GM15510 (cell line): ENCODE results near the gene WDR5.

ENCODE experiments used
- POLR2A ChIP-seq: IDR thresholded peaks from 3 replicates; pipeline ENCODE4 v1.6.1; 2011; ENCODE audit warnings: borderline replicate concordance; ENCODE audit not compliant: insufficient read length; ENCODE audit errors: extremely low read depth

Gene WDR5

DNA sequence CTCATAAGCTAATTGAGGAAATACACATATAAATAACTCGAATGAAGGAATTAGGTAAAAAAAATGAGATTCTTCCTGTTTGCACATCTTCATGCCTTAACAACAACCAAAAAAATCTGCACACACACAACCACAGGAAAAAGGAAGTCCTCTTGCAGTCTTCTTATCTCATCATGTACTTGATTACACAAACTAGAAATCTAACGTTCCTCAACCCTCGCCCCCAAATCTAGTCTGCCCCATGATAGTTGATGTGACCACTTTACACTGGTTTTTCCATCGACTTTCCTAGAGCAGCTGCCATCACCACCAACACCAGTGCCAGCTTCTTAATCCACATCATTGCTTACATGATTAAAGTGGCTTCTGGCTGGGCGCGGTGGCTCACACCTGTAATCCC lies 59.7 kb downstream of the WDR5 start:
- no peak for TF ChIP-seq POLR2A

DNA sequence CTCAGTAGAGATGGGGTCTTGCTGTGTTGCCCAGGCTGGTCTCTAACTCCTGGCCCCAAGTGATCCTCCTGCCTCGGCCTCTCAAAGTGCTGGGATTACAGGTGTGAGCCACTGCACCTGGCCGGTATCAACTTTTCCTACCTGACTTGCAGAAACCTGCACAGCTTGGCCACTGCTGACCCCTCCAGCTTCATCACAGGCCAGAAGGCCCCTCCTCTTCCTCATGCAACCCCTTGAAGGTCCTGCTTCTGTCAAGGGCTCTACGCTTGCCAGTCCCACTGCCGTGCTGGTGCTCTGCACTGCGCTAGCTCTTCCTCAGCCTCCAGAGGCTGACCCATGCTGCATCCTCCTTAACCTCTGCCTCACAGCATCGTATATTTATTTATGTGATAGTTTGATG lies 61.0 kb downstream of the WDR5 start:
- no peak for TF ChIP-seq POLR2A

DNA sequence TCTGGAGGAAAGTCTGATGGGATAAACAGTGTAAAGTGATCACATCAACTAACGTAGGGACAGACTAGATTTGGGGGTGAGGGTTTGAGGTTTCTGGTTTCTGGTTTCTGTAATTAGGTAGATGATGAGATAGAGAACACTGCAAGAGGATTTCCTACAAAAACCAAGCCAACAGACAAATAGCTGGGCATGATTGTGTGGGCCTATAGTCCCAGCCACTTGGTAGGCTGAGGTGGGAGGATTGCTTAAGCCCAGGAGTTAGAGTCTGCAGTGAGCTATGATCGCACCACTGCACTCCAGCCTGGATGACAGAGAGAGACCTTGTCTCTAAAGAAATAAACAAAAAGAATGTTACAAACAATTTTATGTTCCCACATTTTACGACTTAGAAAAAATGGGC lies 62.9 kb downstream of the WDR5 start:
- no peak for TF ChIP-seq POLR2A

DNA sequence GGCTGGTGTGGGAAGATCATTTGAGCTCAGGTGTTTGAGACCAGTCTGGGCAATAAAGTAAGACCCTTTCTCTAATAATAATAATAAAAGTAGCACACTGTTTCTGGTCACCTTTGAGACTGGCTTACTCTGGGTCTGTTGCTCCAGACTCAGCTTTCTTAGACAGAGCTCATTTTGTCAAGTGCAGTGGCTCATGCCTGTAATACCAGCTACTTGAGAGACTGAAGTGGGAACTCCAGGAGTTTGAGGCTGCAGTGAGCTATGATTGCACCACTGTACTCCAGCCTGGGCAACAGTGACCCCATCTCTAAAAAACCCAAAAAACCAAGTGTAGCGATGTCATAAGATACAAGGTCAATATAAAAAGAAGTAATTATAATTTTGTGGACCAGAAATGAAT lies 64.8 kb downstream of the WDR5 start:
- no peak for TF ChIP-seq POLR2A

DNA sequence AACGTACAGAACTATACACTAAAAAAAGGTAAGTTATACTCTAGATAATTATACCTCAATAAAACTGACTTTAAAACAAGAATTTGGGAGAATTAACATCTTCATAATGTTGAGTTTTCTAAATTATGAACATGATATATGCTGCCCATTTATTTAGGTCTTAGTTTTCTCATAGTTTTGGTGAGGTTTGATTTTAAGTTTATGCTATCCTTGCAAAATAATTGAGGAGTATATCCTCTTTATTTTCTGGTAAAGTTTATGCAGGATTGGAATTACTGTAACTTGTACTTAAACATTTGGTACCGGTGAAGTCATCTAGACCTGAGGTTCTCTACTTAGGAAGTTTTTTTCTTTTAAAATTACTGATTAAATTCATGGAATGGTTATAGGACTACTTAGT lies 67.3 kb downstream of the WDR5 start:
- no peak for TF ChIP-seq POLR2A

DNA sequence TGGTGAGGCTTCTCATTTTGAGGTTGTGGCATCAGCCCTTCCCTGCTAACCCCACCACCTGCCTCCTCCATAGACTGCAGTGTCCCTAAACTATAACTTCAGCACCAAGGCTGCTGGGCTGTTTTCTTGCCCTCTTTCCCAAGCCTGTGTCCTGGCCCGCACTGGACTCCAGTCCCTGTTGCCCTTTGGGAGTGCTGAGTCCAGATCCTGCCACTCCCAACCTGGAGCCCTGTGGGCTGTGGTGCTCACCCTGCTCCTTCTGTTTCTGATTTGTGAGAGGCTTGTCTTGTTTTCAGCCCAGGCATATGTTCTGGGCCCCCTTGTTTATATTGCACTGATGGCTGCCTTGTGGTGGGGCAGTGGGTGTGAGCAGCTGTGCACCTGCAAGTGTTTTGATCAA lies 68.2 kb downstream of the WDR5 start:
- no peak for TF ChIP-seq POLR2A

DNA sequence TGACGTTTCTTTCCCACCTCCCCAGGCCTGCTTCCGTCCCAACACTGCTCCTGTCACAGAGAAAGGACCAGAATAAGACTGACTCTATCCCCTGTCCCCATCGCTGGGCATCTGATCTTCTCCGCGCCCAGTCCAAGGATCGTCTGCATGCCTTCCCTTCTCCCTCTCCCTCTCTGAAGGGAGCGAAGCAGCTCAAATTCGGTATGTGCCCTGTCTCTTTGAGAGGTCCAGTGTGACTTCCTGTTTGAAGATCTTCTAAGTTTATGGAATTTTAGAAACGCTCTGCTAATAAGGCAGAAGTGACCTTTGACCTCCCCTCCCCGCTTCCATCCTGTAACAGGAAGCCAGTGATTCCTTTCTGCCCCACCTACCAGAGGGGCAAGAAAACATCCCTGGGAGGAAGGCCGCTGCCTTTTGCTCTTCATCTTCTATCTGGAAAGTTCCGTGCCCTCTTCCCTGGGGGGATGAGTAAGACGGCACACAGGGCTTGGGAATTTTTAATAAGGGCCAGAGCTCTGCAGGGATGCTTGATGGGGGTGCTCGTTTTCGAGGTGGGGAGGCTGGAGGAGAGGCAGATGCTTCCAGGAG lies 69.2 kb downstream of the WDR5 start:
- TF ChIP-seq POLR2A, result no peak

DNA sequence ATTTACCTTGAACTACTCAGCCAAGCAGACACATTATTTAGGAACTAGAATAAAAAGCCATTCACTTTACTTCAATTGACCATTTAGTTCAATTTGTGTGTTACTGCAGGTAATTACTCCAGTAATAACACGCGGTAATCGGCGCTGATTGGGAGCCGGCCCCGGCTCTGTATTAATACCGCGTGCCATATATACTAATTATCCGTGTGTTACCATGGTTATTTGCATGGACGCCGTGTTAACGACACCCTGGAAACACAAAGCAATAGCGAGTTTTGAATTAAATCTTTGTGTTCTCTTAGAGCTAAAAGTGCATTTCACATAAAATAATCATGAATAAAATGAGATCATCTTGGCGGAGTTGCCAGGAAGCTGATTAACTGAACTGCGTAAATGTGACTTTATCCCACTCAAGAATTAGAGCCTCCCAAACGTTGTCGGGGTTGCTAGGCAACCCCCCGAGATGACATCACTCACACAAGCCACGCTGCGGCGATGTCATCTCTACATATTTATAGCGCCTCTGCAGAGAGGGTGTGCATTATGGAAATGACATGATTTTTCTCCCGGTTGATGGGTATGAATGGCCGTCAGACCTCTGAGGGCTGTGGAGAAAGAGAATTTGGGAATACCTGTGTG lies 69.9 kb downstream of the WDR5 start:
- TF ChIP-seq POLR2A, result no peak

DNA sequence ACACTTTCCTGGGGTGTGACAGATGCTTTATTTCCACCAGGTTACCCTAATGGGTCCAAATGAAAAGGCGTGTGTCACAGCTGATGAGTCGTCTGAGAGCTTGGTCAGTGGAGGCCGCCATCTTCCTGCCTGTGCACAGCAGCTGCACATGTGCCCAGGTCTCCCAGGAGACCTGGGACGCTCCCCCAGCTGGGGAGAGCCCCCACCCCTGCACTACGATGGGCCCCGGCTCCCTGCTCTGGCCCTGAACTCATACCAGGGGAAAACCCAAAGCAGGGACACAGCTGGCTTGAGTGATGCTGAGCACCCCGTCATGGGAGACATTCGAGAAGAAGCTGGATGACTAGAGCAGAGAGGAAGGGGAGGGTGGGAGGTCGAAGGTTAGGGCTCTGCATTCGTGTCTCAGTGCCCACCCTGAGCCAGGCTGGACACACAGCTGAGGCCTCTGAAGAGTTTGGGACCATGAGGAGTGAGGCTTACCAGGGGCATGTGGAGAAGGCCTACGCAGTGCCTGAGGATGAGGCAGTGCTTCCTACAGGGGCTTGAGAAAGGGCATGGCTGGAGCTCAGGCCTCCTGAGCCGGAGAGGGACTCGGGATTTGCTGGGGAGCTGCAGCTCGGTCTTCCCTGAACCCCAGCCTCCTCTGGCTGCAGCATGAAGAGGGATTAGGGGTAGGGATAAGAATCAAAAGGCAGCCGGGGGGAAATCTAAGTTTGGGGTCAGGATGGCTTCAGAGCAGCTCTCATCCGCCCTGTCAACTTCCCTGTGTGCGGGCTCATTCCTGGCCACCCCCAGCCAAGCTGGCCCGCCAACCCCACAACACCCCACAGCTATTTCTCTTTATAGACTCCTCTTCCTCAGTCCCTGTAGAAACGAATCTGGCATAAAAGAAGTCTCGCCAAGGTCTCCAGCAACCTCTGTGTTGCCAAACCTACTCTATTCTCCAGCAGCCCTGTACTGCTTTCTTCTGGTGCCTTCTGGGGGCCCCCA lies 70.7 kb downstream of the WDR5 start:
- TF ChIP-seq POLR2A, result no peak

DNA sequence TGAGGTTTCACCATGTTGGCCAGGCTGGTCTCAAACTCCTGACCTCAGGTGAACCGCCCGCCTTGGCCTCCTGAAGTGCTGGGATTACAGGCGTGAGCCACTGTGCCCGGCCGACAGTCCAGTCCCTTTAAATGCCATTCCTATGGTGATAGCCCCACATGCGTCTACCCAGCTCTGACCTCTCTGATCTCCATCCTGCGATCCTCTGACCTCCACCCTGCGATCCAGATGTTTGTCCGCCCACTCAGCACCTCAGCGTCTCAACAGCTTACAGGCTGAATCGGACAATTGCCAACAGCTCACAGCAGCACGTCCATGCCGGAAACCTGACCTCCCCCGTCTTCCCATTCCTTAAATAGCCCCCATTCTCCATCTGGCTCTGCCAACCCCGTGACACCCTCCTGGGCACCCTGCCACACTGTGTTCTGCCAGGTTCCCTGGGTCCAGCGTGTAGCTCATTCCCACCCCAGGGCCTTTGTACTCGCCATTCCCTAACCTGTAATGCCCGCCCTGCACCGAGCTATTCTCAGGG lies 72.5 kb downstream of the WDR5 start:
- TF ChIP-seq POLR2A, result no peak

DNA sequence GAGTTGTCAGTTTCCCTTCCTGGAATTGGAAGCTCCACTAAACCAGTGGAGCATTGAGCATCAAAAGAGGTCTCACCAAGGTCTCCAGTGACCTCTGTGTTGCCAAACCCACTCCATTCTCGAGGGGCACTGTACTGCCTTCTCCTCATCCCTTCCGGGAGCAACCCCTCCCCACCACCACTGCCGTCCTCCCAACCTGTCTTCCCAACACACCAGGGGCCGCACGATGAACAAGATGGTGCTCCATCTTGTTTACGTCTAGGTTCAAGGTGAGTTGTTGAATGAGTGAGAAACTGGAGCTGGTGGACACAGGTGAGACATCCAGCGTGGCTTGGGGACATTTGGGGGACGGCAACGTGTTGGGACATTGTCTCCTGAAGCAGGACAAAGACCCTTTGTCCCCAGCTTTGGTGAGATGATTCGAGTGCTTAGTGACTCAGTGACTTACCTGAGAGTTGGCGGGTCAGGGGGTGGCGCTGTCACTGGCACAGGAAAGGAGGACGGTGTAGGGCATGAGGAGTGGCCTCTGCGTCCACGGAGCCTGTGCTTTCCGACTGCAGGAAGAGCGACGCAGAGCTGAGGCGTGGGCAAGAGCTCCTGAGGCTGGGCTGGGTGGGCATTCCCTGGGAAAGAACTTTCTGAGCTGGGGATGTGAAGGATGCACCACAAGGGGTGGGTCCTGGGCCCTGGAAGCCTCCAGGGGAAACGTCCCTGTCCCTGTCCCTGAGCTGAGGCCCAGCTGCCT lies 73.3 kb downstream of the WDR5 start:
- no peak for TF ChIP-seq POLR2A
